OCI-LY1 (cell line): ENCODE results near the gene PSAP.

ENCODE experiments used
- H2AFZ ChIP-seq: fragments of 200-600 bp; sonication (generic), shearing (Covaris generic); 2 replicates; pipeline ENCODE4 v1.6.0; 2014; ENCODE audit warnings: antibody characterized with exemption, mild to moderate bottlenecking, low read length
- H3F3A ChIP-seq: fragments of 200-600 bp; sonication (generic), shearing (Covaris generic); 2 replicates; pipeline ENCODE4 v1.6.0; 2014; ENCODE audit warnings: mild to moderate bottlenecking, antibody characterized with exemption, low read length, moderate library complexity; ENCODE audit not compliant: insufficient read depth
- H3K27ac ChIP-seq: fragments of 200-600 bp; sonication (generic); 2 replicates; pipeline ENCODE4 v1.5.1; 2014; ENCODE audit warnings: low read length, mixed run types, mild to moderate bottlenecking, low read depth; ENCODE audit not compliant: poor library complexity, severe bottlenecking
- H3K27me3 ChIP-seq: fragments of 200-600 bp; sonication (generic); 2 replicates; pipeline ENCODE4 v1.6.0; 2014; ENCODE audit warnings: antibody characterized with exemption, mild to moderate bottlenecking, low read length, moderate library complexity; ENCODE audit not compliant: insufficient read depth
- H3K36me3 ChIP-seq: fragments of 200-600 bp; sonication (generic); 2 replicates; pipeline ENCODE4 v1.6.1; 2014; ENCODE audit warnings: mild to moderate bottlenecking, antibody characterized with exemption, low read length, moderate library complexity, mixed read lengths; ENCODE audit not compliant: insufficient read depth
- H3K4me1 ChIP-seq: fragments of 200-600 bp; sonication (generic); 2 replicates; pipeline ENCODE4 v1.5.1; 2014; ENCODE audit warnings: mild to moderate bottlenecking, low read length, moderate library complexity; ENCODE audit not compliant: insufficient read depth, severe bottlenecking
- H3K4me2 ChIP-seq: fragments of 200-600 bp; sonication (generic), shearing (Covaris generic); 2 replicates; pipeline ENCODE4 v1.6.1; 2014; ENCODE audit warnings: low read length
- H3K4me3 ChIP-seq: fragments of 200-600 bp; sonication (generic); 2 replicates; pipeline ENCODE4 v1.5.1; 2014; ENCODE audit warnings: low read length, low read depth, mild to moderate bottlenecking, mixed read lengths; ENCODE audit not compliant: poor library complexity, severe bottlenecking
- H3K79me2 ChIP-seq: fragments of 200-600 bp; shearing (Covaris generic); 2 replicates; pipeline ENCODE4 v1.6.1; 2016; ENCODE audit warnings: mixed run types, low read length, mixed read lengths; ENCODE audit not compliant: insufficient read depth
- H3K9ac ChIP-seq: fragments of 200-600 bp; sonication (generic), shearing (Covaris generic); 2 replicates; pipeline ENCODE4 v1.6.1; 2014; ENCODE audit warnings: mild to moderate bottlenecking, low read length, mixed read lengths
- H3K9me2 ChIP-seq: fragments of 200-600 bp; sonication (generic), shearing (Covaris generic); 2 replicates; pipeline ENCODE4 v1.6.1; 2014; ENCODE audit warnings: low read depth, mild to moderate bottlenecking, low read length, mixed read lengths
- H3K9me3 ChIP-seq: fragments of 200-600 bp; shearing (Covaris generic); 2 replicates; pipeline ENCODE4 v1.6.1; 2014; ENCODE audit warnings: low read length, mixed read lengths
- H4K20me1 ChIP-seq: fragments of 200-600 bp; sonication (generic), shearing (Covaris generic); 2 replicates; pipeline ENCODE4 v1.6.0; 2016; ENCODE audit warnings: mild to moderate bottlenecking, low read length; ENCODE audit not compliant: insufficient read depth
- EZH2 ChIP-seq: fragments of 200-600 bp; sonication (generic), shearing (Covaris generic); IDR thresholded peaks from 2 replicates; pipeline ENCODE4 v1.8.0; 2017; ENCODE audit warnings: borderline replicate concordance, mixed run types, mild to moderate bottlenecking, antibody characterized with exemption, low read length, moderate library complexity, mixed read lengths
- TF ChIP-seq, protein P1 (sequence below): fragments of 200-600 bp; sonication (generic), shearing (Covaris generic); IDR thresholded peaks from 2 replicates; pipeline ENCODE4 v1.5.1; 2017; ENCODE audit warnings: mild to moderate bottlenecking, antibody characterized with exemption, low read length, moderate library complexity, mixed read lengths

PSAP gene

DNA sequence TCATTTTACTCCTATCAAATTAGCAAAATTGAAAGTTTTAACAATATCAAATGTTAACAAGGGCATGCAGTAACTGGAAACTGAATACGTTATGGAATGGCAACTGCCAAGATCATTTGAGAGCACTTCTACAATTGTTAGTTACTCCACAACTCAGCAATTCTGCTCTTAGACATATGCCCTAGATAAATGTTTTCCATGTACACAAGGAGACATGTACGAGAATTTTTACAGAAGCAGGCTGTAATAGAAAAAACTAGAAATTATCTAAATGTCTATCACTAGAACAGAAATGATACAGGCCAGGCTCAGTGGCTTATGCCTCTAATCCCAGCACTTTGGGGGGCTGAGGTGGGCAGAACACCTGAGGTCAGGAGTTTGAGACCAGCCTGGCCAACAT is 7.0 kb downstream of the PSAP start:
- no peak overlapping the region for H3K9ac ChIP-seq
- no peaks in the 10 kb centered on the region for H3K27me3 ChIP-seq
- no peaks in the 10 kb centered on the region for H3K9me3 ChIP-seq
- H3K9me2 ChIP-seq, result no peaks in the 10 kb centered on the region
- H3K79me2 ChIP-seq, result peaks cover 81% of the 10 kb centered on the region
- H3K4me3 ChIP-seq, result no peak overlapping the region
- no peaks in the 10 kb centered on the region for H4K20me1 ChIP-seq
- TF ChIP-seq, protein P1, sequence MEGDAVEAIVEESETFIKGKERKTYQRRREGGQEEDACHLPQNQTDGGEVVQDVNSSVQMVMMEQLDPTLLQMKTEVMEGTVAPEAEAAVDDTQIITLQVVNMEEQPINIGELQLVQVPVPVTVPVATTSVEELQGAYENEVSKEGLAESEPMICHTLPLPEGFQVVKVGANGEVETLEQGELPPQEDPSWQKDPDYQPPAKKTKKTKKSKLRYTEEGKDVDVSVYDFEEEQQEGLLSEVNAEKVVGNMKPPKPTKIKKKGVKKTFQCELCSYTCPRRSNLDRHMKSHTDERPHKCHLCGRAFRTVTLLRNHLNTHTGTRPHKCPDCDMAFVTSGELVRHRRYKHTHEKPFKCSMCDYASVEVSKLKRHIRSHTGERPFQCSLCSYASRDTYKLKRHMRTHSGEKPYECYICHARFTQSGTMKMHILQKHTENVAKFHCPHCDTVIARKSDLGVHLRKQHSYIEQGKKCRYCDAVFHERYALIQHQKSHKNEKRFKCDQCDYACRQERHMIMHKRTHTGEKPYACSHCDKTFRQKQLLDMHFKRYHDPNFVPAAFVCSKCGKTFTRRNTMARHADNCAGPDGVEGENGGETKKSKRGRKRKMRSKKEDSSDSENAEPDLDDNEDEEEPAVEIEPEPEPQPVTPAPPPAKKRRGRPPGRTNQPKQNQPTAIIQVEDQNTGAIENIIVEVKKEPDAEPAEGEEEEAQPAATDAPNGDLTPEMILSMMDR, result no peak
- no peak for TF ChIP-seq EZH2
- no peak overlapping the region for H2AFZ ChIP-seq
- H3K27ac ChIP-seq, result no peak overlapping the region
- H3K4me1 ChIP-seq, result peaks cover 56% of the 10 kb centered on the region
- H3K4me2 ChIP-seq, result no peak overlapping the region
- no peaks in the 10 kb centered on the region for H3F3A ChIP-seq
- H3K36me3 ChIP-seq, result peaks cover 8% of the 10 kb centered on the region; the same call in 1 of the 2 replicates

DNA sequence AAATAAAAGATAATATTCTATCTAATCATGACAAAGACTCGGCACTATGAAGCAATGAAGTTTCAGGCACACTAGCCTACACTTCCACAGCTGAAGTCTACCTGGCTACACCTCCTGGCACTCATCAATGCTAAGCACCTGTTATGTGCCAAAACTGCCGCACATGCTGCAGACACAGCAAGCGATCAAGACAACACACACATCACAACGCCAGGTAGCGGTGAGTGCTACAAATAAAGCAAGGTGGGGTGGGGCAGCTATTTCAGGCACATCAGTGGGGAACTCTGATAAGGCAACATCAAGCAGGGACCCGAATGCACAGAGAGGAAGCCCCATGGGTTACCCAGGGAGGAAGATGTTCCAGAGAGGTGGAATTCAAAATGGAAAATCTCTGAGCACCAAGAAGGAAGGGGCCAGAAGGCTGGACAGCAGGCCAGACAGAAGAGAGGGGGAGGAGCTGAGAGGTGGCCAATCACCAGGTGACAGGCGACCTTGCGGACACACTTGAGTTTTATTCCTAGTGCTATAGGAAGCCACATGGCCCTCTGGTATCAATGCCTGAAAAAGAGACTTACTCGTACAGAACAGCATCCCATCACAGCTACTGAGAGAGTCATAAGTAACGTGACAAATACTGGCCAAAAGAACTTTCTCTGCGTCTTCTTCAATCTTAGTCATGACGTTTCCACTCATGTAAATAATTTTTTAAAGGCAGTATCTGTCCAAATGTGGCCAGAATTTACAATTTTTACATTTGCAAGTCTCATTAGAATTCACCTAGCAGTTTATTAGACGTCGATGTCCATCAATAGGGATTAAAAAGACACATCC is 8.0 kb downstream of the PSAP start:
- no peak overlapping the region for H3K9ac ChIP-seq
- H3K9me2 ChIP-seq, result no peaks in the 10 kb centered on the region
- H3K79me2 ChIP-seq, result peaks cover 71% of the 10 kb centered on the region
- H3K36me3 ChIP-seq, result peaks cover 5% of the 10 kb centered on the region; the same call in 1 of the 2 replicates
- H3K27ac ChIP-seq, result no peak overlapping the region
- no peak overlapping the region for H2AFZ ChIP-seq
- no peaks in the 10 kb centered on the region for H3K9me3 ChIP-seq
- no peak for TF ChIP-seq EZH2
- TF ChIP-seq, protein P1, result no peak
- no peaks in the 10 kb centered on the region for H3F3A ChIP-seq
- no peaks in the 10 kb centered on the region for H4K20me1 ChIP-seq
- peak overlapping the region; percentile 22; the same call in 1 of the 2 replicates for H3K4me2 ChIP-seq
- peaks cover 56% of the 10 kb centered on the region for H3K4me1 ChIP-seq
- no peak overlapping the region for H3K4me3 ChIP-seq
- no peaks in the 10 kb centered on the region for H3K27me3 ChIP-seq

DNA sequence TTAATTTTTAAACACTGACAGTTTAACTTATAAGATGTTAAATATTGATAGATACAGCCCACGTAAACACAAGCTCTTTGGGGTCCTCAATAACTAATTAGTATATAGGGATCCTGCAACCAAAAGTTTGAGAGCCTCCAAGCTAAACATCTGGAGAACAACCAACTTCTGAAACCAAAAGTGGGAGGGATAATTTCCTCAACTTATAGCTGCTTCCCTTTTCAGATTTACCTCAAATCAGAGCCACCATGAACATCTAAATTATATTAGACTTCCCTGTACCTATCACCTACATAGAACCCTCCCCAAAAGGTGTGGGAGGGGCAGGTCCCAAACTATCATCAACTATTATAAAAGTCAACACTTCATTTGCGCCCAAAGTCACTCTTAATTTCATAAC is 8.6 kb downstream of the PSAP start:
- Histone ChIP-seq H3K27me3 (no peaks in the 10 kb centered on the region), H3F3A (no peaks in the 10 kb centered on the region), H3K27ac (no peak overlapping the region), H3K4me3 (no peak overlapping the region), H3K4me2 (no peak overlapping the region), H3K79me2 (peaks cover 70% of the 10 kb centered on the region), H2AFZ (no peak overlapping the region), H3K9me3 (no peaks in the 10 kb centered on the region), H4K20me1 (no peaks in the 10 kb centered on the region), H3K9me2 (no peaks in the 10 kb centered on the region), H3K4me1 (peaks cover 57% of the 10 kb centered on the region), H3K36me3 (peaks cover 5% of the 10 kb centered on the region; the same call in 1 of the 2 replicates), H3K9ac (no peak overlapping the region)
- TF ChIP-seq, protein P1, result no peak
- TF ChIP-seq EZH2, result no peak
